Activated T-cell treated with anti-CD3 and anti-CD28 coated beads, Interleukin-2, amount 50 U/mL, for 72 hours (primary cell): ENCODE measurements around the gene TMEM106C. TPM values are rescaled to one million over a fixed set of nuclear protein-coding genes. Genes with fewer than 3 reads are reported as not detected.

Experiments used
- ATAC-seq, 2 donors: fragments of 150-1000 bp; cut with Tn5 transposase; replicated peaks in 1 of 2; 2 replicates each; pipeline ENCODE4 v1.10.0; 2021; ENCODE audit warnings: moderate library complexity in 2 of 2, mild to moderate bottlenecking in 1 of 2
- DNase-seq, 2 donors: peaks; one replicate each; pipeline ENCODE4 v3.0.0; 2021 to 2022; ENCODE audit warnings: mixed read lengths in 1 of 2
- H3K27ac Mint-ChIP-seq: one replicate; pipeline ENCODE4 v1.8.0; 2022; ENCODE audit warnings: mild to moderate bottlenecking, moderate library complexity, mixed read lengths
- H3K27me3 Mint-ChIP-seq: one replicate; pipeline ENCODE4 v1.8.0; 2022; ENCODE audit warnings: low read depth, mixed read lengths
- H3K36me3 Mint-ChIP-seq, 2 donors: one replicate each; pipeline ENCODE4 v1.8.0; 2022; ENCODE audit warnings: mixed read lengths in 2 of 2, mild to moderate bottlenecking in 1 of 2; ENCODE audit not compliant: insufficient read depth in 2 of 2
- H3K4me1 Mint-ChIP-seq: one replicate; pipeline ENCODE4 v1.8.0; 2022; ENCODE audit warnings: low read depth, mixed read lengths
- H3K4me3 Mint-ChIP-seq, 2 donors: one replicate each; pipeline ENCODE4 v1.8.0; 2022; ENCODE audit warnings: mild to moderate bottlenecking in 2 of 2, mixed read lengths in 2 of 2, moderate library complexity in 2 of 2
- H3K9me3 Mint-ChIP-seq, 2 donors: one replicate each; pipeline ENCODE4 v1.8.0; 2022; ENCODE audit warnings: mixed read lengths in 2 of 2
- total RNA-seq, 2 donors: library from RNA; stranded (reverse); gene quantifications; one replicate each; pipeline ENCODE4 v1.2.3, GENCODE V29; 2022

The TMEM106C gene
- total RNA-seq, 2 donors from 2014 or later: 124 to 149 TPM

DNA sequence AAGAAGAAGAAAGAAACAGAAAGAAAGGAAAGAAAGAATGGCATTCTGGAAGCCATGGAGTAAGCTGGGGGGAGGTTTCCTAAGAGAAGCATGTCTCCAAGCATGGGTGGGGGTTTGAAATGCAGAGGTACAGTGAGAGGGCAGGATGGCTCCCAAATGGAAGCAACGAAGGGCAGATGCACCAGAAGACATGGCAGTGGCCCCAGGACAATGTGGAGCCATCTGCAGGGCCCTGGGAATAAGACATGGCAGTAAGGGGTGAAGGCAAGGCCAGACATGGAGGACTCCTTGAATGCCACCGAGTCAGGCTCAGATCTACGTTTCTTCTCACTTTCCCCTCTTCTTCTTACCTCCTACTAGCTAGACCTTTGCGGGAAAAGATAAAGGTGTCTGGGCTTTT is 45.6 kb downstream of the TMEM106C start:
- Mint-ChIP-seq H3K27ac (no peak overlapping the region), H3K36me3 (peaks cover 0 to 1% of the 10 kb centered on the region in 2 donors)
- DNase-seq: no peak

DNA sequence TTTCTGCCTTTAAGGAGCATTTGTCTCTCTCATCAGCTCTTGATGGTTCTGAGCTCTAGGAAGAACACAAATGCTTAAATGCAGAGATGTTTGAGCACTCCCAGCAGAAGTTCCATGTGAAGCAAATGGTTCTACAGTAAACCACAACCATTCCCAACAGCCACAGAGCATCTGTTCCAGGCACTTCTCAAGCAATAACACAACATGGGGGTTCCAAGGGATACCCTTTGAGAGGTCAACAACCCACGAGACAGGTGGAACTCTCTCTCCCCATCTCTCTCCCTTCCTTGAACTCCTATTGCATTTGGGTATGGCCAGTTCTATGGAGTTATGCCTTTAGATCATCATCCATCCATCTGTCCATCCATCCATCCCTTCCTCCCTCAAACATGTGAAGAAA is 46.1 kb downstream of the TMEM106C start:
- Mint-ChIP-seq H3K27me3 (peaks cover 73% of the 10 kb centered on the region), H3K36me3 (peaks cover 0 to 1% of the 10 kb centered on the region in 2 donors), H3K4me1 (no peaks in the 10 kb centered on the region)

More for the DNA sequence above, 45.6 kb downstream of the TMEM106C start:
- Mint-ChIP-seq H3K27me3 (peaks cover 70% of the 10 kb centered on the region), H3K4me3 (no peak overlapping the region), H3K4me1 (peaks cover under 1% of the 10 kb centered on the region), H3K9me3 (no peaks in the 10 kb centered on the region)
- no peak for ATAC-seq

GRCh38 chr12:48010366-48010970 is 47.1 kb downstream of the TMEM106C start:
- DNase-seq: no peak
- ATAC-seq: no peak
- H3K27me3 Mint-ChIP-seq: peaks cover 70% of the 10 kb centered on the region
- peaks cover 0 to under 1% of the 10 kb centered on the region in 2 donors for H3K36me3 Mint-ChIP-seq
- H3K27ac Mint-ChIP-seq: no peak overlapping the region
- no peaks in the 10 kb centered on the region for H3K9me3 Mint-ChIP-seq
- H3K4me3 Mint-ChIP-seq: no peak overlapping the region
- no peaks in the 10 kb centered on the region for H3K4me1 Mint-ChIP-seq

More for the DNA sequence above, 46.1 kb downstream of the TMEM106C start:
- DNase-seq (no peak), ATAC-seq (no peak)
- no peaks in the 10 kb centered on the region for H3K9me3 Mint-ChIP-seq
- H3K27ac Mint-ChIP-seq: no peak overlapping the region
- H3K4me3 Mint-ChIP-seq: no peak overlapping the region

GRCh38 chr12:48012070-48012469 is 48.7 kb downstream of the TMEM106C start:
- Mint-ChIP-seq H3K27me3 (peaks cover 54% of the 10 kb centered on the region), H3K36me3 (no peaks in the 10 kb centered on the region), H3K4me1 (no peaks in the 10 kb centered on the region), H3K9me3 (no peaks in the 10 kb centered on the region), H3K4me3 (no peak overlapping the region), H3K27ac (no peak overlapping the region)
- no peak for ATAC-seq
- no peak for DNase-seq

DNA sequence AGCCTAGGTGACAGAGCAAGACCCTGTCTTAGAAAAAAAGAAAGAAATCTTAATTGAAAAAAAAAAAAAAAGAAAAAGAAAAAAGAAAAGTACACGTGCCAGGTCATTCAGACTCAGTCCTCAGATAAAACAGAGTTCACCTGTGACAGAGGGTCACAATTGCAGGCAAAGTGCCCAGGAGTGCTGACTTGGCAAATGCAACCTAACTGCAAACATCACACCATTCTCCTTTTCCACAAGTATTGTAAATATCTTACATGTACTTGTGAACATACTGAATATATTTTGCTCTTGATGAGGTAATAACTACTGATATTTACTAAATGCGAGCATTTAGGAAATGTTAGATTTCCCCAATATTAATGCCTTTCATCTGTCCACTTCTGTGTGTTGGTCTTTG is 49.9 kb downstream of the TMEM106C start:
- no peaks in the 10 kb centered on the region for H3K36me3 Mint-ChIP-seq
- H3K27ac Mint-ChIP-seq: no peak overlapping the region
- DNase-seq: no peak
- H3K27me3 Mint-ChIP-seq: peaks cover 43% of the 10 kb centered on the region
- H3K4me3 Mint-ChIP-seq: no peak overlapping the region
- no peak for ATAC-seq
- no peaks in the 10 kb centered on the region for H3K9me3 Mint-ChIP-seq
- H3K4me1 Mint-ChIP-seq: no peaks in the 10 kb centered on the region

GRCh38 chr12:48015129-48015528 is 51.7 kb downstream of the TMEM106C start:
- Mint-ChIP-seq H3K36me3 (no peaks in the 10 kb centered on the region), H3K9me3 (no peaks in the 10 kb centered on the region)

DNA sequence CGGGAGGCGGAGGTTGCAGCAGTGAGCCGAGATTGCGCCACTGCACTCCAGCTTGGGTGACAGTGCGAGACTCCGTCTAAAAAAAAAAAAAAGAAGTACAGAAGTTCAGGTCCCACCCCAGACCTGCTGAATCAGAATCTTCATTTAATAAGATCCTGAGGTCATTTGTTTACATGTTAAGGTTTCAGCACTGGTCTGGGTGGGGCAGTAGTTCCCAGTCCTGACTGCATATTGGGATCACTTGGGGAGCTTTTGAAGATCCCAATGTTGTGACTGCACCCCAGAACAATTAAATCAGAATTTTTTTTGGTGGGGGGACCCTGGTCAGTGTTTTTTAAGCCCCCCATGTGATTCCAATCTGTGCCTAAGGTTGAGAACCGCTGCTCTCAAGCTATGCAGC is 52.6 kb downstream of the TMEM106C start:
- Mint-ChIP-seq H3K36me3 (no peaks in the 10 kb centered on the region), H3K4me1 (no peaks in the 10 kb centered on the region), H3K9me3 (no peaks in the 10 kb centered on the region), H3K27ac (no peak overlapping the region), H3K27me3 (peaks cover 32% of the 10 kb centered on the region), H3K4me3 (no peak overlapping the region)
- ATAC-seq: no peak
- DNase-seq: no peak

More at GRCh38 chr12:48015129-48015528, 51.7 kb downstream of the TMEM106C start:
- Mint-ChIP-seq H3K4me1 (no peaks in the 10 kb centered on the region), H3K27ac (no peak overlapping the region), H3K27me3 (peaks cover 37% of the 10 kb centered on the region), H3K4me3 (no peak overlapping the region)
- no peak for ATAC-seq
- no peak for DNase-seq

- no peak for ATAC-seq
- no peaks in the 10 kb centered on the region for H3K4me1 Mint-ChIP-seq
- no peak overlapping the region for H3K4me3 Mint-ChIP-seq
- H3K9me3 Mint-ChIP-seq: no peaks in the 10 kb centered on the region
- no peak for DNase-seq
- H3K36me3 Mint-ChIP-seq: no peaks in the 10 kb centered on the region
- H3K27ac Mint-ChIP-seq: no peak overlapping the region
- H3K27me3 Mint-ChIP-seq: peaks cover 27% of the 10 kb centered on the region
Measured at GRCh38 chr12:48016373-48017020, 53.1 kb downstream of the TMEM106C start.

DNA sequence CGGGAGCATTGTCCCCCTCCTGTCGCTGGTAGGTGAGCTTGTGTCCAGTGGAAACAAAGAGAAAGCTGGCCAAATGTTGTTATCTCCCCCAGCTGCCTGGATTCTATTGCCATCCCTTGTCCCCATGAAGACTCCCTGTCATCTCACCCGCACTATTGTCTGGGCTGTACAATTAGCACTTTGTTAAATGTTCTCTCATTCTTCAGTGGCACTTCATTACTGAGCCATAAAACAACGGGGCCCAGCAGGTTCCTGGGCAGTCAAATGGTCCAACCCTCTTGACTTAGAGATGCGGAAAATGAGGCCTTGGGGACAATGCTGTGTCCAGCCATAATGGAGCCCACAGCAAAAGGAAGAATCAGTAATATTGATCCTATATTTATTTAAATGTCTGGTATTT is 54.1 kb downstream of the TMEM106C start:
- no peaks in the 10 kb centered on the region for H3K4me1 Mint-ChIP-seq
- ATAC-seq (no peak), DNase-seq (no peak)
- no peaks in the 10 kb centered on the region for H3K9me3 Mint-ChIP-seq
- H3K4me3 Mint-ChIP-seq: no peak overlapping the region
- H3K27ac Mint-ChIP-seq: no peak overlapping the region
- H3K27me3 Mint-ChIP-seq: peaks cover 35% of the 10 kb centered on the region
- H3K36me3 Mint-ChIP-seq: no peaks in the 10 kb centered on the region

DNA sequence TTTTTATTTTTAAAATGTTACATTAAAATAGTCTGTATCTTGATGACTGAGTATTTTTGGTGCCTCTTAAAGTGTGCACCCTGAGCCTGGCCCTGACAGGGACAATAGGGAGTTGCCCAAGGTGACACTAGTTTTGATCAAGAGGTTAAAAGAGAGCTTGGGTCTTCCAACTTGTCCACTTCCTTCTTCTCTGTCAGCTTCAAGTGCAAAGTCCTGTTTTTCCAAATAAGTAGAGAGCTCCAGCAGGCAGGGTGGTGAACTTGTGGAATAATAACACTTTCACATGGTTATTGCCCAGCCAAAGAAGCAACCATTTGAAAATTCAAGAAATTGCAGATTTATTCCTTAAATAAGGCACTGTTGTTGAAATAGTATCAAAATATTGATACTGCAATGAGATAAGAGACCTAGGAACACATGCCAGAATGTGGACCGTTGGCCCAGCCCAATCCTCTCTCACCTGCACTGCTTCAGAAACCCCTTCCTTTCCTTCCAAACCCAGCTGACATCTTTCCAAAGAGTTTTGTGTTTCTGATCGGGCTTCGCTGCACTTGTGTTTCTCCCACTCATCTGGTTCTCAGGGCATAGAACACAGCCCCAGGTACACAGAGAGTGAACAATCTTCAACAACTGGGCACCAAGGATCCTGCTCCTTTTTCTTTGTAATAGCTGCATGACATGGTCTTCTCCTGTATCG is 54.7 kb downstream of the TMEM106C start:
- Mint-ChIP-seq H3K4me1 (no peaks in the 10 kb centered on the region), H3K4me3 (no peak overlapping the region), H3K9me3 (no peaks in the 10 kb centered on the region), H3K27me3 (peaks cover 29% of the 10 kb centered on the region), H3K36me3 (no peaks in the 10 kb centered on the region), H3K27ac (no peak overlapping the region)
- DNase-seq (no peak), ATAC-seq (no peak)

Other genes with a start within 250 kb of the TMEM106C start
- under 1 TPM; 0.26 to 0.44 TPM for gene ENDOU, start 238.1 kb upstream of the TMEM106C start, total RNA-seq
- gene RAPGEF3, start 204.7 kb upstream of the TMEM106C start, total RNA-seq: 1 to 10 TPM in 1 of 2 donors, under 1 TPM in 1; 0.62 to 1.4 TPM
- gene SLC48A1, start 190.4 kb upstream of the TMEM106C start, total RNA-seq: 10 to 100 TPM; 14.6 to 15.2 TPM
- gene HDAC7, start 143.7 kb upstream of the TMEM106C start, total RNA-seq: 100 to 1,000 TPM; 288 to 350 TPM
- 100 to 1,000 TPM; 217 to 224 TPM for gene VDR, start 58.6 kb upstream of the TMEM106C start, total RNA-seq
- under 1 TPM in 1 of 2 donors, not detected in 1; 0.14 TPM for gene COL2A1, start 40.9 kb downstream of the TMEM106C start, total RNA-seq
- 10 to 100 TPM; 58.4 to 68.7 TPM for gene SENP1, start 142.5 kb downstream of the TMEM106C start, total RNA-seq
- 10 to 100 TPM; 29.1 to 35.9 TPM for gene PFKM, start 155.8 kb downstream of the TMEM106C start, total RNA-seq
- 10 to 100 TPM; 52.3 to 61.8 TPM for gene ASB8, start 193.9 kb downstream of the TMEM106C start, total RNA-seq
- gene CCDC184, start 220.0 kb downstream of the TMEM106C start, total RNA-seq: under 1 TPM; 0.17 to 0.32 TPM
- not detected for gene OR10AD1, start 239.7 kb downstream of the TMEM106C start, total RNA-seq